GM12865 (cell line): ENCODE results near the gene GFI1B.

ENCODE experiments used
- DNase-seq: peaks from one replicate; pipeline ENCODE4 v3.0.0; 2010; ENCODE audit warnings: low read depth
- H3K4me3 ChIP-seq: 2 replicates; pipeline ENCODE4 v1.5.1; 2011; ENCODE audit warnings: mild to moderate bottlenecking, low read depth, low read length, control low read depth
- CTCF ChIP-seq: IDR thresholded peaks from 2 replicates; pipeline ENCODE4 v1.5.1; 2011; ENCODE audit warnings: low read length, control low read depth, low read depth, inconsistent platforms; ENCODE audit not compliant: insufficient read depth; ENCODE audit errors: missing control alignments

Gene GFI1B

GRCh38 chr9:132943651-132944293 lies 34.7 kb upstream of the GFI1B start:
- peak; percentile 24 for DNase-seq
- TF ChIP-seq CTCF, result no peak

GRCh38 chr9:132944294-132945185 lies 34.0 kb upstream of the GFI1B start, which contains the start of gene TSC1:
TSS of gene TSC1 (minus strand) at chr9:132944616. CDS start at chr9:132928872, 15,744 bp downstream.
- no peak for TF ChIP-seq CTCF
- peak within 1 kb of the TSS; percentile 84 for H3K4me3 ChIP-seq
- DNase-seq, result peak; percentile 97

More at GRCh38 chr9:132943651-132944293, 34.7 kb upstream of the GFI1B start:
- peak overlapping the region; percentile 82 for H3K4me3 ChIP-seq

GRCh38 chr9:132945186-132946130 lies 33.0 kb upstream of the GFI1B start:
- peak overlapping the region; percentile 84 for H3K4me3 ChIP-seq
- no peak for DNase-seq
- no peak for TF ChIP-seq CTCF

GRCh38 chr9:132946211-132946610 lies 32.3 kb upstream of the GFI1B start:
- no peak for TF ChIP-seq CTCF
- no peak for DNase-seq
- no peak overlapping the region for H3K4me3 ChIP-seq

- no peak for DNase-seq
- no peak overlapping the region for H3K4me3 ChIP-seq
- no peak for TF ChIP-seq CTCF
Observed at GRCh38 chr9:132946631-132947295, 31.7 kb upstream of the GFI1B start.

GRCh38 chr9:132947756-132948155 lies 30.7 kb upstream of the GFI1B start:
- no peak overlapping the region for H3K4me3 ChIP-seq
- no peak for DNase-seq
- no peak for TF ChIP-seq CTCF
